CD4-positive, alpha-beta T cell treated with Interleukin-4 for 4 hours (primary cell): ENCODE measurements around the gene RSRC1.
"Not testable (repeated sequence)": the region's sequence is repeated elsewhere in the genome, so short reads cannot be mapped to it uniquely, and the experiment has no call there.

Experiments
- DNase-seq: peaks from one replicate; pipeline ENCODE4 v3.0.0-alpha.2; 2020

The RSRC1 gene

GRCh38 chr3:158333736-158334135, 223.8 kb downstream of the RSRC1 start:
- DNase-seq = no peak

GRCh38 chr3:158337110-158337509, 227.2 kb downstream of the RSRC1 start:
- DNase-seq = no peak

GRCh38 chr3:158339638-158340037, 229.7 kb downstream of the RSRC1 start:
- DNase-seq = no peak

GRCh38 chr3:158340951-158341350, 231.1 kb downstream of the RSRC1 start:
- not testable (repeated sequence) for DNase-seq

- no peak for DNase-seq
These were observed 238.1 kb downstream of the RSRC1 start for GRCh38 chr3:158347966-158348365.

- DNase-seq = no peak
These were observed 241.1 kb downstream of the RSRC1 start for GRCh38 chr3:158350971-158351370.

GRCh38 chr3:158352551-158352950, 242.7 kb downstream of the RSRC1 start:
- peak; percentile 1 for DNase-seq

- DNase-seq = no peak
These were observed 244.8 kb downstream of the RSRC1 start for GRCh38 chr3:158354713-158355112.

- no peak for DNase-seq
These were observed 246.0 kb downstream of the RSRC1 start for GRCh38 chr3:158355623-158356588.

- DNase-seq = no peak
These were observed 249.4 kb downstream of the RSRC1 start for GRCh38 chr3:158359339-158359738.

GRCh38 chr3:158360756-158361448, 251.0 kb downstream of the RSRC1 start:
- DNase-seq = no peak

GRCh38 chr3:158368271-158368670, 258.4 kb downstream of the RSRC1 start:
- no peak for DNase-seq

- DNase-seq = no peak
These were observed 259.4 kb downstream of the RSRC1 start for GRCh38 chr3:158369279-158369678.

GRCh38 chr3:158379517-158379916, 269.6 kb downstream of the RSRC1 start:
- DNase-seq = no peak

- no peak for DNase-seq
These were observed 271.5 kb downstream of the RSRC1 start for GRCh38 chr3:158381262-158381868.

GRCh38 chr3:158382479-158382878, 272.6 kb downstream of the RSRC1 start:
- DNase-seq = no peak

- DNase-seq = no peak
These were observed 274.1 kb downstream of the RSRC1 start for GRCh38 chr3:158384019-158384418.

GRCh38 chr3:158395421-158395820, 285.5 kb downstream of the RSRC1 start:
- DNase-seq = no peak

- DNase-seq = no peak
These were observed 292.7 kb downstream of the RSRC1 start for GRCh38 chr3:158402590-158402989.

GRCh38 chr3:158403013-158403412, 293.1 kb downstream of the RSRC1 start:
- DNase-seq = no peak

- no peak for DNase-seq
These were observed 294.3 kb downstream of the RSRC1 start for GRCh38 chr3:158404131-158404718.

- DNase-seq = no peak
These were observed 295.6 kb downstream of the RSRC1 start for GRCh38 chr3:158405507-158405906.

GRCh38 chr3:158407844-158408517, 298.1 kb downstream of the RSRC1 start:
- no peak for DNase-seq
